Upper lobe of left lung (tissue), 4 donors: ENCODE results near the gene LYPD8.

ENCODE experiments used
- CTCF ChIP-seq, 6 experiments: fragments of 450-650 bp in 4 of 6; fragments of 200-600 bp in 2 of 6; sonication (generic) in 2 of 6; IDR thresholded peaks; one replicate each; pipeline ENCODE4 v1.5.1; 2016 to 2019; ENCODE audit warnings: antibody characterized with exemption in 6 of 6
- EP300 ChIP-seq, 4 donors: sonication (generic); formaldehyde crosslinking; IDR thresholded peaks; one replicate each; pipeline ENCODE4 v1.5.1; 2017; ENCODE audit warnings: antibody characterized with exemption in 4 of 4, control low read depth in 2 of 4
- POLR2A ChIP-seq, 4 donors: fragments of 450-650 bp; IDR thresholded peaks; one replicate each; pipeline ENCODE4 v1.5.1; 2016 to 2017; ENCODE audit warnings: antibody characterized with exemption in 4 of 4, mild to moderate bottlenecking in 2 of 4
- POLR2AphosphoS5 ChIP-seq, 2 donors: sonication (generic); formaldehyde crosslinking; IDR thresholded peaks; one replicate each; pipeline ENCODE4 v1.5.1; 2017; ENCODE audit warnings: antibody characterized with exemption in 2 of 2

- TF ChIP-seq POLR2AphosphoS5 (IDR thresholded peaks at IDR 0.05), result no peak
- no peak for TF ChIP-seq CTCF (IDR thresholded peaks at IDR 0.05)
- TF ChIP-seq POLR2A (IDR thresholded peaks at IDR 0.05), result no peak
- TF ChIP-seq EP300 (IDR thresholded peaks at IDR 0.05), result no peak
Observed at GRCh38 chr1:248696261-248696660, 59.3 kb downstream of the LYPD8 start.
